ENCODE measurements around the gene ERG.

DNA sequence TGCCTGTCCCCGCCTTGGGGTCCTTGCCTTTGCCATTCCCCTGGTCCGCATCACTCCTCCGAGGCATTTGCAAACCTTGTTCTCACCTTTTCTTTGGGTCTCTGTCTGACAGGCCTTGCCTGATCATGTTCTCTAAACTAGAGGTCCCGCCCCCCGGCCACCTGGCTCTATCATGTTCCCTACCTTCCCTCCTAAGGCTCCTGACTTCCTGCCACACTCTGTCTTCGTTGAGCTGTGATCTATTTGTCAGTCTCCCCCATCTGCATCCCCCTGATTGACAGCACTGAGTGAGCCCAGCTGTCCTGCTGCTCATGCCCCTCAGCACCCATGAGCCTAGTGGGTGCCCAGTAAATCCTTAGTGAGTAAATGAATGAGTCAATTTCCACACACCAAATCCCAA is 22.8 kb downstream of the ERG start:
- TF ChIP-seq POLR2AphosphoS5 (IDR thresholded peaks at IDR 0.05; ENCODE audit: low read depth, low read length) (no peak), TAF1 (IDR thresholded peaks at IDR 0.05; ENCODE audit: borderline replicate concordance, insufficient read depth, low read length) (no peak), SIN3A (IDR thresholded peaks at IDR 0.05; ENCODE audit: borderline replicate concordance, insufficient read depth, low read length) (no peak)
- TF ChIP-seq, protein P1, sequence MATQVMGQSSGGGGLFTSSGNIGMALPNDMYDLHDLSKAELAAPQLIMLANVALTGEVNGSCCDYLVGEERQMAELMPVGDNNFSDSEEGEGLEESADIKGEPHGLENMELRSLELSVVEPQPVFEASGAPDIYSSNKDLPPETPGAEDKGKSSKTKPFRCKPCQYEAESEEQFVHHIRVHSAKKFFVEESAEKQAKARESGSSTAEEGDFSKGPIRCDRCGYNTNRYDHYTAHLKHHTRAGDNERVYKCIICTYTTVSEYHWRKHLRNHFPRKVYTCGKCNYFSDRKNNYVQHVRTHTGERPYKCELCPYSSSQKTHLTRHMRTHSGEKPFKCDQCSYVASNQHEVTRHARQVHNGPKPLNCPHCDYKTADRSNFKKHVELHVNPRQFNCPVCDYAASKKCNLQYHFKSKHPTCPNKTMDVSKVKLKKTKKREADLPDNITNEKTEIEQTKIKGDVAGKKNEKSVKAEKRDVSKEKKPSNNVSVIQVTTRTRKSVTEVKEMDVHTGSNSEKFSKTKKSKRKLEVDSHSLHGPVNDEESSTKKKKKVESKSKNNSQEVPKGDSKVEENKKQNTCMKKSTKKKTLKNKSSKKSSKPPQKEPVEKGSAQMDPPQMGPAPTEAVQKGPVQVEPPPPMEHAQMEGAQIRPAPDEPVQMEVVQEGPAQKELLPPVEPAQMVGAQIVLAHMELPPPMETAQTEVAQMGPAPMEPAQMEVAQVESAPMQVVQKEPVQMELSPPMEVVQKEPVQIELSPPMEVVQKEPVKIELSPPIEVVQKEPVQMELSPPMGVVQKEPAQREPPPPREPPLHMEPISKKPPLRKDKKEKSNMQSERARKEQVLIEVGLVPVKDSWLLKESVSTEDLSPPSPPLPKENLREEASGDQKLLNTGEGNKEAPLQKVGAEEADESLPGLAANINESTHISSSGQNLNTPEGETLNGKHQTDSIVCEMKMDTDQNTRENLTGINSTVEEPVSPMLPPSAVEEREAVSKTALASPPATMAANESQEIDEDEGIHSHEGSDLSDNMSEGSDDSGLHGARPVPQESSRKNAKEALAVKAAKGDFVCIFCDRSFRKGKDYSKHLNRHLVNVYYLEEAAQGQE (IDR thresholded peaks at IDR 0.05; ENCODE audit: insufficient read depth in 1 of 2, low read depth in 2 of 2, low read length in 2 of 2), result no peak
